ENCODE measurements around the gene GRIA4.

GRCh38 chr11:105975128-105975527 is 365.3 kb downstream of the GRIA4 start:
- TF ChIP-seq POLR2A (IDR thresholded peaks at IDR 0.05), result no peak
- TF ChIP-seq EP300 (IDR thresholded peaks at IDR 0.05), result no peak
